ENCODE measurements around the gene EXOSC9. TPM values are rescaled to one million over a fixed set of nuclear protein-coding genes. Genes with fewer than 3 reads are reported as not detected.
A peak's percentile ranks its signal among the peaks of the same experiment; 100 is the strongest.

EXOSC9 gene
- total RNA-seq, 1 donor from 2014 or later: 38.4 TPM

GRCh38 chr4:121818215-121818614, 17.1 kb downstream of the EXOSC9 start:
- no peak for TF ChIP-seq CTCF (conservative IDR thresholded peaks at IDR 0.05)
- Mint-ChIP-seq H3K27me3 (no peaks in the 10 kb centered on the region), H3K4me3 (no peak overlapping the region), H3K27ac (no peak overlapping the region), H3K4me1 (ENCODE audit: unreplicated experiment) (peaks cover 8% of the 10 kb centered on the region), H3K9me3 (no peaks in the 10 kb centered on the region), H3K36me3 (peaks cover 10% of the 10 kb centered on the region)
- DNase-seq (ENCODE audit: extremely low spot score, unreplicated experiment): no peak

GRCh38 chr4:121819216-121819965, 18.3 kb downstream of the EXOSC9 start:
- Mint-ChIP-seq H3K4me1 (ENCODE audit: unreplicated experiment) (peaks cover 15% of the 10 kb centered on the region), H3K27me3 (no peaks in the 10 kb centered on the region), H3K9me3 (no peaks in the 10 kb centered on the region), H3K27ac (no peak overlapping the region), H3K36me3 (peaks cover 10% of the 10 kb centered on the region), H3K4me3 (no peak overlapping the region)
- TF ChIP-seq CTCF (conservative IDR thresholded peaks at IDR 0.05): no peak
- DNase-seq (ENCODE audit: extremely low spot score, unreplicated experiment): no peak

- Mint-ChIP-seq H3K27ac (peak overlapping the region; percentile 82), H3K36me3 (peaks cover 10% of the 10 kb centered on the region), H3K4me1 (ENCODE audit: unreplicated experiment) (peaks cover 15% of the 10 kb centered on the region), H3K4me3 (peak overlapping the region; percentile 91), H3K27me3 (no peaks in the 10 kb centered on the region), H3K9me3 (no peaks in the 10 kb centered on the region)
- TF ChIP-seq CTCF (conservative IDR thresholded peaks at IDR 0.05): no peak
- no peak for DNase-seq (ENCODE audit: extremely low spot score, unreplicated experiment)
These were observed 20.9 kb downstream of the EXOSC9 start for GRCh38 chr4:121822047-121822446.

- Mint-ChIP-seq H3K27me3 (no peaks in the 10 kb centered on the region), H3K4me1 (ENCODE audit: unreplicated experiment) (peaks cover 15% of the 10 kb centered on the region), H3K27ac (peak overlapping the region; percentile 82), H3K4me3 (peak overlapping the region; percentile 91), H3K36me3 (peaks cover 5% of the 10 kb centered on the region), H3K9me3 (no peaks in the 10 kb centered on the region)
- peak; percentile 40 for TF ChIP-seq CTCF (conservative IDR thresholded peaks at IDR 0.05)
- DNase-seq (ENCODE audit: extremely low spot score, unreplicated experiment): no peak
These were observed 21.8 kb downstream of the EXOSC9 start for GRCh38 chr4:121822796-121823504.

- H3K4me3 Mint-ChIP-seq: peak within 1 kb of the TSS; percentile 91
- no peak for TF ChIP-seq CTCF (conservative IDR thresholded peaks at IDR 0.05)
- DNase-seq (ENCODE audit: extremely low spot score, unreplicated experiment): peak; percentile 95
- H3K27me3 Mint-ChIP-seq: no peaks in the 10 kb centered on the region
- no peaks in the 10 kb centered on the region for H3K9me3 Mint-ChIP-seq
- H3K36me3 Mint-ChIP-seq: no peaks in the 10 kb centered on the region
- peaks cover 15% of the 10 kb centered on the region for H3K4me1 Mint-ChIP-seq (ENCODE audit: unreplicated experiment)
- H3K27ac Mint-ChIP-seq: peak within 1 kb of the TSS; percentile 82
These were observed 22.5 kb downstream of the EXOSC9 start, which contains the start of gene CCNA2 for GRCh38 chr4:121823505-121824170. TSS of gene CCNA2 (minus strand) at chr4:121823883. CDS start at chr4:121823628, 255 bp downstream.

All from type B pancreatic cell (in vitro differentiated cells).